ENCODE data around the gene PPIL1. TPM values are rescaled to one million over a fixed set of nuclear protein-coding genes. Genes with fewer than 3 reads are reported as not detected.

PPIL1 gene
- total and polyA plus RNA-seq, 2 of the 13 experiments (the other 11 are each of a cell fraction or from before 2014, with no cell fraction given) = 74.2 to 144 TPM

GRCh38 chr6:36890112-36890663, 15.6 kb upstream of the PPIL1 start:
- peaks cover 12% of the 10 kb centered on the region for H3K4me1 ChIP-seq (ENCODE audit: insufficient read depth, low read length)
- H3K27me3 ChIP-seq (ENCODE audit: control insufficient read depth in 1 of 2, insufficient read depth in 2 of 2, low read length in 2 of 2) = no peaks in the 10 kb centered on the region; a peak in 2 of 5 replicates
- in situ Hi-C loops (cut with HindIII; ENCODE audit: extremely low pct_ligation_motif_present, low pct_unique_long_range_greater_than_20kb) = no loop called here
- no peaks in the 10 kb centered on the region for H4K20me1 ChIP-seq (ENCODE audit: insufficient read depth, low read length)
- 97% methylated on average over 3 of the region's 3 CpGs for WGBS (ENCODE audit: low lambda C conversion rate)
- H3K4me3 ChIP-seq (replicated peaks in 1 of 3; ENCODE audit: insufficient read depth in 1 of 3, low read depth in 2 of 3, low read length in 3 of 3) = no peak overlapping the region
- no peak overlapping the region for H2AFZ ChIP-seq (ENCODE audit: low read length)
- peaks cover 2 to 11% of the 10 kb centered on the region in 2 experiments; a peak in 4 of 5 replicates for H3K36me3 ChIP-seq (replicated peaks in 1 of 2; ENCODE audit: control insufficient read depth in 1 of 2, insufficient read depth in 2 of 2, low read length in 2 of 2)
- H3K9ac ChIP-seq (ENCODE audit: insufficient read depth, low read depth, low read length) = no peak overlapping the region
- ATAC-seq (no peak), FAIRE-seq (no peak), DNase-seq (ENCODE audit: low spot score) (no peak)
- ChIA-PET CTCF (ENCODE audit: low intra/inter-chr PET ratio, low total read pairs) (no interaction called here), POLR2A (interaction anchor here (1.9 kb wide), 1 partner anchor 16 kb away, joined by 5 read pairs; the partner anchor contains the start of gene PPIL1)
- no peak overlapping the region for H3K4me2 ChIP-seq (ENCODE audit: low read depth, low read length)
- intact Hi-C loops (cut with micrococcal nuclease; ENCODE audit: unreplicated experiment) = no loop called here
- H3K9me3 ChIP-seq (ENCODE audit: low read length) = no peaks in the 10 kb centered on the region
- BruUV-seq (replicated peaks) = no TSS peak
- no peak overlapping the region for H3K27ac ChIP-seq (ENCODE audit: extremely low read length, insufficient read depth, low read length)
- H3K79me2 ChIP-seq (ENCODE audit: insufficient read depth, low read length) = peaks cover 10% of the 10 kb centered on the region
- TF ChIP-seq SNAI1 (CRISPR knock-in tag; IDR thresholded peaks at IDR 0.05; ENCODE audit: borderline replicate concordance) (no peak), FOXP4 (CRISPR knock-in tag; IDR thresholded peaks at IDR 0.05) (no peak), TBL1XR1 (IDR thresholded peaks at IDR 0.05; ENCODE audit: borderline replicate concordance, low read length, partially characterized antibody) (no peak), ZNF615 (CRISPR knock-in tag; IDR thresholded peaks at IDR 0.05; ENCODE audit: borderline replicate concordance) (no peak), ZSCAN9 (CRISPR knock-in tag; IDR thresholded peaks at IDR 0.05; ENCODE audit: borderline replicate concordance) (no peak), ZC3H4 (CRISPR knock-in tag; IDR thresholded peaks at IDR 0.05; ENCODE audit: borderline replicate concordance) (no peak), FOXK2 (IDR thresholded peaks at IDR 0.05) (no peak), PLRG1 (conservative IDR thresholded peaks at IDR 0.05) (no peak), MAFG (CRISPR knock-in tag; IDR thresholded peaks at IDR 0.05) (no peak), NBN (conservative IDR thresholded peaks at IDR 0.05) (no peak), ZNF772 (CRISPR knock-in tag; IDR thresholded peaks at IDR 0.05) (no peak), ZFP82 (CRISPR knock-in tag; IDR thresholded peaks at IDR 0.05; ENCODE audit: borderline replicate concordance) (no peak)
- TF ChIP-seq, protein P1, sequence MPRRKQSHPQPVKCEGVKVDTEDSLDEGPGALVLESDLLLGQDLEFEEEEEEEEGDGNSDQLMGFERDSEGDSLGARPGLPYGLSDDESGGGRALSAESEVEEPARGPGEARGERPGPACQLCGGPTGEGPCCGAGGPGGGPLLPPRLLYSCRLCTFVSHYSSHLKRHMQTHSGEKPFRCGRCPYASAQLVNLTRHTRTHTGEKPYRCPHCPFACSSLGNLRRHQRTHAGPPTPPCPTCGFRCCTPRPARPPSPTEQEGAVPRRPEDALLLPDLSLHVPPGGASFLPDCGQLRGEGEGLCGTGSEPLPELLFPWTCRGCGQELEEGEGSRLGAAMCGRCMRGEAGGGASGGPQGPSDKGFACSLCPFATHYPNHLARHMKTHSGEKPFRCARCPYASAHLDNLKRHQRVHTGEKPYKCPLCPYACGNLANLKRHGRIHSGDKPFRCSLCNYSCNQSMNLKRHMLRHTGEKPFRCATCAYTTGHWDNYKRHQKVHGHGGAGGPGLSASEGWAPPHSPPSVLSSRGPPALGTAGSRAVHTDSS (CRISPR knock-in tag; conservative IDR thresholded peaks at IDR 0.05) = no peak
- TF ChIP-seq, protein P2, sequence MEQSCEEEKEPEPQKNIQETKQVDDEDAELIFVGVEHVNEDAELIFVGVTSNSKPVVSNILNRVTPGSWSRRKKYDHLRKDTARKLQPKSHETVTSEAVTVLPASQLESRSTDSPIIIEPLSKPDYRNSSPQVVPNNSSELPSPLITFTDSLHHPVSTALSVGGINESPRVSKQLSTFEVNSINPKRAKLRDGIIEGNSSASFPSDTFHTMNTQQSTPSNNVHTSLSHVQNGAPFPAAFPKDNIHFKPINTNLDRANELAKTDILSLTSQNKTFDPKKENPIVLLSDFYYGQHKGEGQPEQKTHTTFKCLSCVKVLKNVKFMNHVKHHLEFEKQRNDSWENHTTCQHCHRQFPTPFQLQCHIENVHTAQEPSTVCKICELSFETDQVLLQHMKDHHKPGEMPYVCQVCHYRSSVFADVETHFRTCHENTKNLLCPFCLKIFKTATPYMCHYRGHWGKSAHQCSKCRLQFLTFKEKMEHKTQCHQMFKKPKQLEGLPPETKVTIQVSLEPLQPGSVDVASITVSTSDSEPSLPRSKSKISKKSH (CRISPR knock-in tag; IDR thresholded peaks at IDR 0.05; ENCODE audit: borderline replicate concordance) = no peak
- TF ChIP-seq, protein P3, sequence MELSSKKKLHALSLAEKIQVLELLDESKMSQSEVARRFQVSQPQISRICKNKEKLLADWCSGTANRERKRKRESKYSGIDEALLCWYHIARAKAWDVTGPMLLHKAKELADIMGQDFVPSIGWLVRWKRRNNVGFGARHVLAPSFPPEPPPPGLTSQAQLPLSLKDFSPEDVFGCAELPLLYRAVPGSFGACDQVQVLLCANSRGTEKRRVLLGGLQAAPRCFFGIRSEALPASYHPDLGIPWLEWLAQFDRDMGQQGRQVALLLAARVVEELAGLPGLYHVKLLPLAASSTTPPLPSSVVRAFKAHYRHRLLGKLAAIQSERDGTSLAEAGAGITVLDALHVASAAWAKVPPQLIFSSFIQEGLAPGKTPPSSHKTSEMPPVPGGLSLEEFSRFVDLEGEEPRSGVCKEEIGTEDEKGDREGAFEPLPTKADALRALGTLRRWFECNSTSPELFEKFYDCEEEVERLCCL (CRISPR knock-in tag; IDR thresholded peaks at IDR 0.05; ENCODE audit: borderline replicate concordance) = no peak
- TF ChIP-seq, protein P4, sequence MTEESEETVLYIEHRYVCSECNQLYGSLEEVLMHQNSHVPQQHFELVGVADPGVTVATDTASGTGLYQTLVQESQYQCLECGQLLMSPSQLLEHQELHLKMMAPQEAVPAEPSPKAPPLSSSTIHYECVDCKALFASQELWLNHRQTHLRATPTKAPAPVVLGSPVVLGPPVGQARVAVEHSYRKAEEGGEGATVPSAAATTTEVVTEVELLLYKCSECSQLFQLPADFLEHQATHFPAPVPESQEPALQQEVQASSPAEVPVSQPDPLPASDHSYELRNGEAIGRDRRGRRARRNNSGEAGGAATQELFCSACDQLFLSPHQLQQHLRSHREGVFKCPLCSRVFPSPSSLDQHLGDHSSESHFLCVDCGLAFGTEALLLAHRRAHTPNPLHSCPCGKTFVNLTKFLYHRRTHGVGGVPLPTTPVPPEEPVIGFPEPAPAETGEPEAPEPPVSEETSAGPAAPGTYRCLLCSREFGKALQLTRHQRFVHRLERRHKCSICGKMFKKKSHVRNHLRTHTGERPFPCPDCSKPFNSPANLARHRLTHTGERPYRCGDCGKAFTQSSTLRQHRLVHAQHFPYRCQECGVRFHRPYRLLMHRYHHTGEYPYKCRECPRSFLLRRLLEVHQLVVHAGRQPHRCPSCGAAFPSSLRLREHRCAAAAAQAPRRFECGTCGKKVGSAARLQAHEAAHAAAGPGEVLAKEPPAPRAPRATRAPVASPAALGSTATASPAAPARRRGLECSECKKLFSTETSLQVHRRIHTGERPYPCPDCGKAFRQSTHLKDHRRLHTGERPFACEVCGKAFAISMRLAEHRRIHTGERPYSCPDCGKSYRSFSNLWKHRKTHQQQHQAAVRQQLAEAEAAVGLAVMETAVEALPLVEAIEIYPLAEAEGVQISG (CRISPR knock-in tag; IDR thresholded peaks at IDR 0.05) = no peak

All from HepG2 (cell line).